Smooth muscle cell (in vitro differentiated cells): ENCODE data around the gene HMGCS2. TPM values are rescaled to one million over a fixed set of nuclear protein-coding genes. Genes with fewer than 3 reads are reported as not detected.

Source experiments
- DNase-seq: peaks from one replicate; lab custom pipeline; 2025; ENCODE audit not compliant: unreplicated experiment; lab: John Stamatoyannopoulos, UW
- H2AFZ ChIP-seq: fragments of 200-600 bp; sonication (generic); 2 replicates; pipeline ENCODE4 v1.6.0; 2016; ENCODE audit warnings: antibody characterized with exemption, low read depth, mild to moderate bottlenecking
- H3F3A ChIP-seq: fragments of 200-600 bp; sonication (generic); 2 replicates; pipeline ENCODE4 v1.6.0; 2017; ENCODE audit warnings: antibody characterized with exemption, low read depth
- H3K27ac ChIP-seq: fragments of 200-600 bp; sonication (generic); 2 replicates; pipeline ENCODE4 v1.5.1; 2016; ENCODE audit warnings: low read depth, mild to moderate bottlenecking
- H3K27me3 ChIP-seq: fragments of 200-600 bp; sonication (generic); 2 replicates; pipeline ENCODE4 v1.6.1; 2016; ENCODE audit warnings: low read depth, mild to moderate bottlenecking
- H3K36me3 ChIP-seq: fragments of 200-600 bp; sonication (generic); 2 replicates; pipeline ENCODE4 v1.5.1; 2016; ENCODE audit warnings: low read depth
- H3K4me1 ChIP-seq: fragments of 200-600 bp; sonication (generic); 2 replicates; pipeline ENCODE4 v1.5.1; 2016; ENCODE audit warnings: low read depth
- H3K4me2 ChIP-seq: fragments of 200-600 bp; sonication (generic); 2 replicates; pipeline ENCODE4 v1.6.0; 2016; ENCODE audit warnings: mild to moderate bottlenecking
- H3K4me3 ChIP-seq: fragments of 200-600 bp; sonication (generic); 2 replicates; pipeline ENCODE4 v1.5.1; 2016; ENCODE audit warnings: mild to moderate bottlenecking
- H3K79me2 ChIP-seq: fragments of 200-600 bp; sonication (generic); 2 replicates; pipeline ENCODE4 v1.6.0; 2016; ENCODE audit warnings: low read depth, mild to moderate bottlenecking
- H3K9ac ChIP-seq: fragments of 200-600 bp; sonication (generic); 2 replicates; pipeline ENCODE4 v1.6.0; 2016; ENCODE audit warnings: low read depth
- H3K9me3 ChIP-seq: fragments of 200-600 bp; sonication (generic); replicated peaks from 2 replicates; pipeline ENCODE4 v1.5.1; 2016; ENCODE audit warnings: low read depth
- H4K20me1 ChIP-seq: fragments of 200-600 bp; sonication (generic); 2 replicates; pipeline ENCODE4 v1.6.0; 2016; ENCODE audit warnings: low read depth
- CTCF ChIP-seq: fragments of 200-600 bp; sonication (generic); IDR thresholded peaks from 2 replicates; pipeline ENCODE4 v1.5.1; 2017; ENCODE audit warnings: borderline replicate concordance, mild to moderate bottlenecking, antibody characterized with exemption; ENCODE audit not compliant: insufficient read depth, poor library complexity, severe bottlenecking
- WGBS: methylation state at CpG from one replicate; pipeline ENCODE4 v1.1.7; 2016; ENCODE audit warnings: low lambda C conversion rate; 5-methylcytosine and 5-hydroxymethylcytosine counted together
- polyA plus RNA-seq: library from polyadenylated mRNA; unstranded; fragments of >200 nt; fragmentation: Nextera tagmentation; extraction: Ambion mirVana; gene quantifications from 2 replicates; pipeline ENCODE4 v1.2.1, GENCODE V29; 2016
- total RNA-seq: library from RNA; depleted of rRNA; stranded (reverse); fragments of >200 nt; gene quantifications from 2 replicates; pipeline ENCODE4 v1.2.3, GENCODE V29; 2014

Gene HMGCS2
- total and polyA plus RNA-seq, 2 experiments from 2014 or later, result not detected

DNA sequence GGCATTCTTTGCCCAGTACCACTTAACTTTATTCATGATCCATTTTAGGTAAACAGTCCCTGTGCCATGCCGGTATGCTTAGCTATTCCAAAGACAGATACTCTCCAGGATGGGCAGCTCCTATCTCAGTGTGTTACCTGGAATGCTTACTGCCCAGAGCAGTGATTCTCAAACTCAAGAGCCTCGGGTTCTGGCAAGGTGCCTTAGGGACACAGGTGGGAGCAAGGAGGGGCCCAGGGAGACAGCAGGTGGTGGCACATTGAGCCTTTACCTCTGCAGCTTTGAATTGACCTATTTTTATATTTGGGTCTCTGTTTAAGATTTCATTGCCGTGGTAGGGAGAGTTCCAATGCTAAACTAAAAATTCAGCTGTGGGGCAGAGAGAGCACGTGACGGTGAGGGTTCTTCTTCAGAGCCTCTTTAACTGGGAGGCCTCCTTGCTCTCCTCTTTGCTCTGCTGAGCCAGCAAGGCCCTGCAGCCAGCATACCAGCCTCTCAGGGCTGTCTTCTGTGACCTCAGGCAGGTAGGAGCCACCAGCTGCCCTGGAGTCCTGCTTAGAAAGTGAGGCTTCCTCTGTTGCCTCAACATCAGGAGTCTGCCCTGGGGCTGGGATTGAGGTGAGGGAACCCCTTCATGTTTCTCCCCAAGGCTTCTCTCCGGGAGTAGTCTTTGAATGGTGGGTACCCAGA is 36.8 kb downstream of the HMGCS2 start:
- Histone ChIP-seq H2AFZ (no peak overlapping the region), H3K4me3 (no peak overlapping the region), H4K20me1 (peaks cover 49% of the 10 kb centered on the region), H3K4me2 (no peak overlapping the region), H3K79me2 (no peaks in the 10 kb centered on the region), H3K27me3 (no peaks in the 10 kb centered on the region), H3K36me3 (peaks cover 8% of the 10 kb centered on the region), H3K9me3 (no peaks in the 10 kb centered on the region), H3K9ac (no peak overlapping the region), H3K4me1 (no peaks in the 10 kb centered on the region), H3F3A (no peaks in the 10 kb centered on the region), H3K27ac (no peak overlapping the region)
- DNase-seq, result no peak
- 95% methylated on average over 6 of the region's 6 CpGs for WGBS
- TF ChIP-seq CTCF, result no peak

DNA sequence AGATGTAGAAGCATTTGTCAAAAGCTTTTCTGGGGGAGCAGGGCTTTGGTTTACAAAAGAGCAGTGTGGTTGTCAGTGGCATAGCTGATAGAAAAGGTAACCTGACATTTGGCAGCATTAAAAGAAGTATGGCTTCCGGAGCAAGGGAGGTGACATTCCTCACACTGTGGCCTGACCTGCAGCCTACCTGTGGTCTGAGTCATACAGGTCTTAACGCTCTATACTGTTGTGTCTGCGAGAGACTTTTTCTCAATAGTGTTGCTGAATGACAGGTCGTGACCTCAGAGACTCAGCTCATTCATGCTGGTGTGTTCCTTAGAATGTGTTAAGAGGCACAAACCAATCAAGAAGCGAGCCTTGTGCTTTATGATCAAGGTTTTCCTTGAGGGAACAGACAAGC is 37.6 kb downstream of the HMGCS2 start:
- Histone ChIP-seq H3K4me3 (no peak overlapping the region), H3K9ac (no peak overlapping the region), H2AFZ (no peak overlapping the region), H4K20me1 (peaks cover 50% of the 10 kb centered on the region), H3K27ac (no peak overlapping the region), H3F3A (no peaks in the 10 kb centered on the region), H3K4me2 (no peak overlapping the region), H3K27me3 (no peaks in the 10 kb centered on the region), H3K4me1 (no peaks in the 10 kb centered on the region), H3K9me3 (no peaks in the 10 kb centered on the region), H3K79me2 (no peaks in the 10 kb centered on the region), H3K36me3 (peaks cover 8% of the 10 kb centered on the region)
- TF ChIP-seq CTCF, result no peak
- DNase-seq, result no peak
- 70% methylated on average over 5 of the region's 5 CpGs for WGBS

- Histone ChIP-seq H3K36me3 (peaks cover 14% of the 10 kb centered on the region), H4K20me1 (peaks cover 58% of the 10 kb centered on the region)
- DNase-seq, result no peak
Measured at GRCh38 chr1:119729044-119729443, 39.7 kb downstream of the HMGCS2 start.

More at GRCh38 chr1:119729044-119729443, 39.7 kb downstream of the HMGCS2 start:
- TF ChIP-seq CTCF, result no peak
- Histone ChIP-seq H3K9ac (no peak overlapping the region), H3F3A (no peaks in the 10 kb centered on the region), H2AFZ (no peak overlapping the region), H3K27me3 (no peaks in the 10 kb centered on the region), H3K4me3 (no peak overlapping the region), H3K9me3 (no peaks in the 10 kb centered on the region), H3K4me1 (no peaks in the 10 kb centered on the region), H3K4me2 (no peak overlapping the region), H3K79me2 (no peaks in the 10 kb centered on the region), H3K27ac (no peak overlapping the region)
